Measurements from ENCODE around the gene HADH. TPM values are rescaled to one million over a fixed set of nuclear protein-coding genes. Genes with fewer than 3 reads are reported as not detected.
A peak's percentile ranks its signal among the peaks of the same experiment; 100 is the strongest.
"Not testable (repeated sequence)": the region's sequence is repeated elsewhere in the genome, so short reads cannot be mapped to it uniquely, and the experiment has no call there.

HADH gene
- total RNA-seq, 1 donor from 2014 or later, result 33.9 TPM

GRCh38 chr4:108043526-108043925 is 53.8 kb downstream of the HADH start:
- no peaks in the 10 kb centered on the region for H3K9me3 Mint-ChIP-seq
- no peak overlapping the region for H3K4me3 Mint-ChIP-seq
- H3K27ac Mint-ChIP-seq, result peak overlapping the region; percentile 60
- H3K4me1 Mint-ChIP-seq (ENCODE audit: low read depth), result peaks cover 42% of the 10 kb centered on the region
- DNase-seq (ENCODE audit: low spot score), result no peak
- intact Hi-C loops (cut with micrococcal nuclease), result no loop called here
- peaks cover 30% of the 10 kb centered on the region for H3K36me3 Mint-ChIP-seq (ENCODE audit: low read depth)
- no peaks in the 10 kb centered on the region for H3K27me3 Mint-ChIP-seq (ENCODE audit: insufficient read depth)

- DNase-seq (ENCODE audit: low spot score), result no peak
- intact Hi-C loops (cut with micrococcal nuclease), result no loop called here
- no peaks in the 10 kb centered on the region for H3K27me3 Mint-ChIP-seq (ENCODE audit: insufficient read depth)
- no peak overlapping the region for H3K4me3 Mint-ChIP-seq
- H3K4me1 Mint-ChIP-seq (ENCODE audit: low read depth), result peaks cover 54% of the 10 kb centered on the region
- no peaks in the 10 kb centered on the region for H3K9me3 Mint-ChIP-seq
- H3K36me3 Mint-ChIP-seq (ENCODE audit: low read depth), result peaks cover 37% of the 10 kb centered on the region
- H3K27ac Mint-ChIP-seq, result peak overlapping the region; percentile 14
Observed at GRCh38 chr4:108044951-108045686, 55.4 kb downstream of the HADH start.

- H3K27ac Mint-ChIP-seq, result peak overlapping the region; percentile 53
- DNase-seq (ENCODE audit: low spot score), result no peak
- intact Hi-C loops (cut with micrococcal nuclease), result no loop called here
- no peaks in the 10 kb centered on the region for H3K27me3 Mint-ChIP-seq (ENCODE audit: insufficient read depth)
- H3K4me3 Mint-ChIP-seq, result no peak overlapping the region
- peaks cover 37% of the 10 kb centered on the region for H3K36me3 Mint-ChIP-seq (ENCODE audit: low read depth)
- H3K9me3 Mint-ChIP-seq, result no peaks in the 10 kb centered on the region
- peaks cover 59% of the 10 kb centered on the region for H3K4me1 Mint-ChIP-seq (ENCODE audit: low read depth)
Observed at GRCh38 chr4:108045687-108046024, 56.0 kb downstream of the HADH start.

- Mint-ChIP-seq H3K4me3 (no peak overlapping the region), H3K4me1 (ENCODE audit: low read depth) (peaks cover 73% of the 10 kb centered on the region), H3K27ac (no peak overlapping the region), H3K9me3 (no peaks in the 10 kb centered on the region), H3K27me3 (ENCODE audit: insufficient read depth) (no peaks in the 10 kb centered on the region), H3K36me3 (ENCODE audit: low read depth) (peaks cover 47% of the 10 kb centered on the region)
- DNase-seq (ENCODE audit: low spot score), result no peak
- intact Hi-C loops (cut with micrococcal nuclease), result no loop called here
Observed at GRCh38 chr4:108047199-108047598, 57.5 kb downstream of the HADH start.

- peaks cover 79% of the 10 kb centered on the region for H3K4me1 Mint-ChIP-seq (ENCODE audit: low read depth)
- no peaks in the 10 kb centered on the region for H3K27me3 Mint-ChIP-seq (ENCODE audit: insufficient read depth)
- H3K27ac Mint-ChIP-seq, result no peak overlapping the region
Observed at GRCh38 chr4:108048157-108048556, 58.5 kb downstream of the HADH start.

GRCh38 chr4:108048997-108049396 is 59.3 kb downstream of the HADH start:
- peaks cover 61% of the 10 kb centered on the region for H3K36me3 Mint-ChIP-seq (ENCODE audit: low read depth)

More at GRCh38 chr4:108048157-108048556, 58.5 kb downstream of the HADH start:
- DNase-seq (ENCODE audit: low spot score), result no peak
- Mint-ChIP-seq H3K4me3 (no peak overlapping the region), H3K9me3 (no peaks in the 10 kb centered on the region), H3K36me3 (ENCODE audit: low read depth) (peaks cover 55% of the 10 kb centered on the region)
- intact Hi-C loops (cut with micrococcal nuclease), result no loop called here

GRCh38 chr4:108049406-108049805 is 59.7 kb downstream of the HADH start:
- Mint-ChIP-seq H3K9me3 (no peaks in the 10 kb centered on the region), H3K4me3 (peak overlapping the region; percentile 87), H3K4me1 (ENCODE audit: low read depth) (peaks cover 79% of the 10 kb centered on the region), H3K36me3 (ENCODE audit: low read depth) (peaks cover 62% of the 10 kb centered on the region), H3K27ac (peak overlapping the region; percentile 99), H3K27me3 (ENCODE audit: insufficient read depth) (no peaks in the 10 kb centered on the region)
- intact Hi-C loops (cut with micrococcal nuclease), result loop anchor here (1.0 kb wide), 2 partner anchors 19 to 59 kb away; no protein-coding TSS in a partner anchor
- DNase-seq (ENCODE audit: low spot score), result peak; percentile 46

More at GRCh38 chr4:108048997-108049396, 59.3 kb downstream of the HADH start:
- no peak for DNase-seq (ENCODE audit: low spot score)
- Mint-ChIP-seq H3K4me1 (ENCODE audit: low read depth) (peaks cover 79% of the 10 kb centered on the region), H3K27ac (peak overlapping the region; percentile 99), H3K9me3 (no peaks in the 10 kb centered on the region), H3K4me3 (peak overlapping the region; percentile 87), H3K27me3 (ENCODE audit: insufficient read depth) (no peaks in the 10 kb centered on the region)
- intact Hi-C loops (cut with micrococcal nuclease), result loop anchor here (1.0 kb wide), 2 partner anchors 19 to 59 kb away; no protein-coding TSS in a partner anchor

GRCh38 chr4:108050166-108051111 is 60.8 kb downstream of the HADH start:
- intact Hi-C loops (cut with micrococcal nuclease); H3K9me3 Mint-ChIP-seq; H3K27me3 Mint-ChIP-seq (ENCODE audit: insufficient read depth); DNase-seq (ENCODE audit: low spot score): not testable (repeated sequence)
- H3K4me3 Mint-ChIP-seq, result peak overlapping the region; percentile 87
- peaks cover 79% of the 10 kb centered on the region for H3K4me1 Mint-ChIP-seq (ENCODE audit: low read depth)
- H3K27ac Mint-ChIP-seq, result peak overlapping the region; percentile 99
- H3K36me3 Mint-ChIP-seq (ENCODE audit: low read depth), result peaks cover 63% of the 10 kb centered on the region

- peak overlapping the region; percentile 93 for H3K27ac Mint-ChIP-seq
- no peaks in the 10 kb centered on the region for H3K9me3 Mint-ChIP-seq
- no peaks in the 10 kb centered on the region for H3K27me3 Mint-ChIP-seq (ENCODE audit: insufficient read depth)
- H3K36me3 Mint-ChIP-seq (ENCODE audit: low read depth), result peaks cover 57% of the 10 kb centered on the region
- H3K4me1 Mint-ChIP-seq (ENCODE audit: low read depth), result peaks cover 79% of the 10 kb centered on the region
- H3K4me3 Mint-ChIP-seq, result no peak overlapping the region
- intact Hi-C loops (cut with micrococcal nuclease), result no loop called here
- DNase-seq (ENCODE audit: low spot score), result no peak
Observed at GRCh38 chr4:108051343-108051742, 61.7 kb downstream of the HADH start.

GRCh38 chr4:108052558-108053120 is 63.0 kb downstream of the HADH start:
- H3K36me3 Mint-ChIP-seq (ENCODE audit: low read depth), result peaks cover 49% of the 10 kb centered on the region
- H3K4me3 Mint-ChIP-seq, result peak overlapping the region; percentile 52
- intact Hi-C loops (cut with micrococcal nuclease), result loop anchor here (1.0 to 2.0 kb wide), 3 partner anchors 11 to 22 kb away; no protein-coding TSS in a partner anchor
- DNase-seq (ENCODE audit: low spot score), result no peak
- H3K27ac Mint-ChIP-seq, result peak overlapping the region; percentile 85
- peaks cover 81% of the 10 kb centered on the region for H3K4me1 Mint-ChIP-seq (ENCODE audit: low read depth)
- H3K9me3 Mint-ChIP-seq, result no peaks in the 10 kb centered on the region
- no peaks in the 10 kb centered on the region for H3K27me3 Mint-ChIP-seq (ENCODE audit: insufficient read depth)

GRCh38 chr4:108053251-108053711 is 63.6 kb downstream of the HADH start:
- Mint-ChIP-seq H3K27ac (peak overlapping the region; percentile 85), H3K36me3 (ENCODE audit: low read depth) (peaks cover 45% of the 10 kb centered on the region), H3K4me3 (peak overlapping the region; percentile 52), H3K27me3 (ENCODE audit: insufficient read depth) (no peaks in the 10 kb centered on the region), H3K9me3 (no peaks in the 10 kb centered on the region), H3K4me1 (ENCODE audit: low read depth) (peaks cover 82% of the 10 kb centered on the region)
- no peak for DNase-seq (ENCODE audit: low spot score)
- intact Hi-C loops (cut with micrococcal nuclease), result loop anchor here (1.0 to 2.0 kb wide), 3 partner anchors 10 to 22 kb away; no protein-coding TSS in a partner anchor

GRCh38 chr4:108054025-108054638 is 64.4 kb downstream of the HADH start:
- H3K9me3 Mint-ChIP-seq, result no peaks in the 10 kb centered on the region
- peak overlapping the region; percentile 58 for H3K4me3 Mint-ChIP-seq
- H3K4me1 Mint-ChIP-seq (ENCODE audit: low read depth), result peaks cover 82% of the 10 kb centered on the region
- no peaks in the 10 kb centered on the region for H3K27me3 Mint-ChIP-seq (ENCODE audit: insufficient read depth)
- DNase-seq (ENCODE audit: low spot score), result no peak
- intact Hi-C loops (cut with micrococcal nuclease), result no loop called here
- peak overlapping the region; percentile 74 for H3K27ac Mint-ChIP-seq
- peaks cover 41% of the 10 kb centered on the region for H3K36me3 Mint-ChIP-seq (ENCODE audit: low read depth)
